ENCODE data around the gene ZNF518B.

Gene ZNF518B

DNA sequence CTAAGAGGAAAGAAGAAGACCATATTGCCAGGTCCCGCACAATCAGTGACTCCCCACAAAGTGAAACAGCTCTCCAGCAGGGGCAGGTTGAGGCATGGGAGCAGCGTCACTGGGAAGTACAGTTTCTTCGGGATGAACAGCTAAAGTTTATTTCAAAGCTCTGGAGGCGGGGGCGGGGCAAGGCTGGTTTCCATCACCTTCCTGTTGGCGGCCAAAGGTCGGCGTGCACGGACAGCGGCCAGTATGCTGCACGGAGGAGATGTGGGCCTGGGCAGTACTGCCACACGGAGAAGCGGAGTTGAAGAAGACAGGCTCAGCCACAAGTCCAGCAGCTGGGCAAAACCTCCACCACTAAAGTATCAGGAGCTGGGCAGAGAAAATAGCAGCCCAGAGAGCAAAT, 951 bp upstream of the ZNF518B start:
- TF ChIP-seq, protein P1, sequence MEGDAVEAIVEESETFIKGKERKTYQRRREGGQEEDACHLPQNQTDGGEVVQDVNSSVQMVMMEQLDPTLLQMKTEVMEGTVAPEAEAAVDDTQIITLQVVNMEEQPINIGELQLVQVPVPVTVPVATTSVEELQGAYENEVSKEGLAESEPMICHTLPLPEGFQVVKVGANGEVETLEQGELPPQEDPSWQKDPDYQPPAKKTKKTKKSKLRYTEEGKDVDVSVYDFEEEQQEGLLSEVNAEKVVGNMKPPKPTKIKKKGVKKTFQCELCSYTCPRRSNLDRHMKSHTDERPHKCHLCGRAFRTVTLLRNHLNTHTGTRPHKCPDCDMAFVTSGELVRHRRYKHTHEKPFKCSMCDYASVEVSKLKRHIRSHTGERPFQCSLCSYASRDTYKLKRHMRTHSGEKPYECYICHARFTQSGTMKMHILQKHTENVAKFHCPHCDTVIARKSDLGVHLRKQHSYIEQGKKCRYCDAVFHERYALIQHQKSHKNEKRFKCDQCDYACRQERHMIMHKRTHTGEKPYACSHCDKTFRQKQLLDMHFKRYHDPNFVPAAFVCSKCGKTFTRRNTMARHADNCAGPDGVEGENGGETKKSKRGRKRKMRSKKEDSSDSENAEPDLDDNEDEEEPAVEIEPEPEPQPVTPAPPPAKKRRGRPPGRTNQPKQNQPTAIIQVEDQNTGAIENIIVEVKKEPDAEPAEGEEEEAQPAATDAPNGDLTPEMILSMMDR (conservative IDR thresholded peaks at IDR 0.05; ENCODE audit: low read length) = no peak
- no peak overlapping the region for H3K4me3 ChIP-seq (ENCODE audit: low read length)
- DNase-seq (ENCODE audit: low read depth) = no peak

DNA sequence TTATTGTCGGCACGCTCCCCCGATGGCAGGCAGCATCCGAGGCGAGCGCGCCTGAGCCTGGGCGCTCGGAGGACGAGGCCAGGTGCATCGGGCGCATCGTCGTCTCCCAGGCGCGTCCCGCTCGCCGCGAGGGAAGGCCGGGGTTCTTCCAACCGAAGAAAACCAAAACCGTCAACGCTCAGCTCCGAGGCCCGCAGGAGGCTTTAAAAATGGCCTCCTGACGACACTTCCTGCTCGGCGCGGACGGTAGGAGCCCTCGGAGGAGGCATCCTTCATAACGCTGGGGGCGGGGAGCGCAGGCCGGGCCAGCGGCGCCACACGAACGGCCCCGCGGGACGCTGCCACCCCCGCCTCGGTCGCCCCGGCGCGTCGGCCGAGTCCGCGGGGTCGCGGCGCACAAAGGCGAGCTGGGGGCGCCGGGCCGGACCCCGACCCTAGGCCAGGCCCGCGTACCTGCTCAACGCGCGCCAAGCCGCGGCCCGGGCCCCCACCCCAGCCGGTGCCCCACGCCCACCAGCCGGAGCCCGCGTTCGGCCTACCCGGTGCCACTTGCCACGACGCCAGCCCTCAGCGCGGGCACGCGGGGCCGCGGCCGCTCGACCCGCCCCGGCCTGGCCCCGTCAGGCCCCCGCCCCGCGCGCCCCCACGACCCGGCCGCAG, 501 bp downstream of the ZNF518B start:
- peak; percentile 67 for DNase-seq (ENCODE audit: low read depth)
- peak overlapping the region; percentile 65 for H3K4me3 ChIP-seq (ENCODE audit: low read length)
- TF ChIP-seq, protein P1 (conservative IDR thresholded peaks at IDR 0.05; ENCODE audit: low read length) = no peak

GRCh38 chr4:10456260-10456594, 999 bp downstream of the ZNF518B start:
- TF ChIP-seq, protein P1 (conservative IDR thresholded peaks at IDR 0.05; ENCODE audit: low read length) = no peak
- H3K4me3 ChIP-seq (ENCODE audit: low read length) = peak overlapping the region; percentile 65
- no peak for DNase-seq (ENCODE audit: low read depth)

DNA sequence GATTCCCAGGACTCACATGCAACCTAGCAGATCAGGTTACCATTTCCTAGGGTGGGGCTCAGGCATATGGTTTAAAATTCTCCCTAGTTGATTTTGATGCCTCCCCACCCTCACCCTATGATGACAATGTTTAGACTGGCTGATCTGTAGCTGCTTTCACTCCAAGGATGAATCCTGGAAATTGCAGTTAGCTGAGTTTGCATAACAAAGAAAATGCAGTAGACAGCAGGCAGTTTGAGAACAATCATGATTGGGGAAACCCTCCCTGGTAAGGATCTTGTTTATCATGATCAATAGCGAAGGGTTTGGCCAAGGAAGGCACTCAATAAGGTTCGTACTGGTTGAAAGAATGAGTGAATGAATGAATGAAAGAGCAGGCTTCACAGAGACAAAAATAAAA, 2.1 kb downstream of the ZNF518B start:
- H3K4me3 ChIP-seq (ENCODE audit: low read length) = no peak overlapping the region
- TF ChIP-seq, protein P1 (conservative IDR thresholded peaks at IDR 0.05; ENCODE audit: low read length) = no peak
- no peak for DNase-seq (ENCODE audit: low read depth)

GRCh38 chr4:10454726-10455125, 2.5 kb downstream of the ZNF518B start:
- no peak for DNase-seq (ENCODE audit: low read depth)
- no peak overlapping the region for H3K4me3 ChIP-seq (ENCODE audit: low read length)
- TF ChIP-seq, protein P1 (conservative IDR thresholded peaks at IDR 0.05; ENCODE audit: low read length) = no peak

DNA sequence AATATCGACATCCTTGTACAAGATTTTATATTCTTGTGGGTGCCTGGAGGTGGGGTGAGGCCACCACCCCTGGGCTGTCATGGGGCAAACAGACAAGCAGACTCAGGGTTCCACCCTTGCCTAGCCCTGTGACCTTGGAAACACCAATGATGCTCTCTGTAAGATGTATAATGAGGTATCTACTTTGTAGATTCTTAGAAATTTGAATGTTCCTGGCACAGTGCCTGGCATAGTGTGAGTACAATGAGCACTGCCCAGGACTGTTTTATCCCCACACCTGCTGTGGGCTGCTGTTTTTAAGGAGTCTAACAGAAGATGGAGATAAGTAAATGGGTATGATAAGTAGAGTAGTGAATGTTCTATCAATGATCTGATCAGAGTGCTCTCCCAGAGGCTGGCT, 3.1 kb downstream of the ZNF518B start:
- no peak overlapping the region for H3K4me3 ChIP-seq (ENCODE audit: low read length)
- no peak for DNase-seq (ENCODE audit: low read depth)
- TF ChIP-seq, protein P1 (conservative IDR thresholded peaks at IDR 0.05; ENCODE audit: low read length) = no peak

GRCh38 chr4:10448991-10449390, 8.2 kb downstream of the ZNF518B start:
- DNase-seq (ENCODE audit: low read depth) = no peak
- TF ChIP-seq, protein P1 (conservative IDR thresholded peaks at IDR 0.05; ENCODE audit: low read length) = no peak
- H3K4me3 ChIP-seq (ENCODE audit: low read length) = no peak overlapping the region

Measured in AG10803 (cell line).